Measurements from ENCODE around the gene CEP85L.

CEP85L gene

DNA sequence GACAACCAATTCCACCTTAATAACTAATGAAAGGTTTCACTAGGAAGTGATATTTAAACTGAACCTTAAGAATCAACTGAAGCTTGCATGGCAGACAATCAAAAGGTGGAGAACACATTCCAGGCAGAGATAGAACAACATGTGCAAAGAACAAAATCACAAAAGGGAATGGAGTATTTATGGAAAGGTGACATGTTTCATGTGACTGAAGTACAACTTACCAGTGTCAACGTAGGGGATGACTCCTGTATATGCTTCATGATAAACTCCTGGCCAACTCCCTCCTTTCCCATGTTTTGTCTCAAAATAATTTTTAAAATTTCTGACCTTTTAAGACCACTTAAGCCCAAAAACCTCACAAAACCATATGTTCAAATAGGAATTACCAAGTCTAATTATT, 96.7 kb downstream of the CEP85L start:
- Histone ChIP-seq H4K8ac (ENCODE audit: low read depth, low read length) (no peak overlapping the region), H2BK12ac (ENCODE audit: low read length) (no peak overlapping the region)
- no CpG with 5 or more reads among the region's 1 CpG for WGBS (ENCODE audit: extremely low coverage, insufficient coverage, insufficient read length)

DNA sequence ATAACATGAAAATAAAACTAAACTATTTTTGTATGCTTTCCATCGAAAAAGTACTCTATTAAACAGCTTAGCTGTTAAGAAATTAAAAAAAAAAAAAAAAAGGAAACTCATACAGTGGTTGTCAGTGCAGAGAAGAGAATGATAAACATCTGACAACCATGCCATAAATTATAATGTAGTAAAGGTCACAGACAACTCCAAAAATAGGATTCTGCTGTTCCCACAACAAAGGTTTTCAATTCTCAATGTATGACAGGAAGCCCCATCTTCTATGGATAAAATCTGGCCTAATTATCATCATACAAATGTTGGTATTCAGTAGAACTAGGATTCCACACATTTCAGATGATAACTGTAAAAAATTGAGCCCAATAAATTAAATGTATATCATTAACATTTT, 98.3 kb downstream of the CEP85L start:
- Histone ChIP-seq H2AK5ac (ENCODE audit: low read length) (no peak overlapping the region), H3K9ac (ENCODE audit: low read length) (no peak overlapping the region), H3K27ac (ENCODE audit: low read depth, low read length) (no peak overlapping the region), H2BK5ac (ENCODE audit: low read depth, low read length, poor library complexity) (no peak overlapping the region), H3K36me3 (ENCODE audit: control insufficient read depth in 1 of 2, insufficient read depth in 2 of 2, low read length in 2 of 2) (peaks cover 0 to 3% of the 10 kb centered on the region in 2 experiments), H3K9me3 (ENCODE audit: insufficient read depth, low read depth, low read length) (no peaks in the 10 kb centered on the region), H3K27me3 (ENCODE audit: insufficient read depth, low read length) (no peaks in the 10 kb centered on the region), H3K4ac (ENCODE audit: low read depth, low read length) (no peak overlapping the region), H3K14ac (ENCODE audit: low read length) (no peak overlapping the region), H4K8ac (ENCODE audit: low read depth, low read length) (no peak overlapping the region), H2BK120ac (ENCODE audit: insufficient read depth, low read length, poor library complexity) (no peak overlapping the region), H2AFZ (ENCODE audit: insufficient read depth, low read length, poor library complexity) (no peak overlapping the region), H4K91ac (ENCODE audit: low read depth, low read length) (no peak overlapping the region), H4K12ac (ENCODE audit: low read depth, low read length) (no peak overlapping the region), H3K4me3 (ENCODE audit: low read depth, low read length) (no peak overlapping the region), H2BK12ac (ENCODE audit: low read length) (no peak overlapping the region), H3K79me1 (ENCODE audit: low read length) (no peaks in the 10 kb centered on the region), H3K23ac (ENCODE audit: low read length) (no peak overlapping the region), H3K4me1 (ENCODE audit: control insufficient read depth in 1 of 2, insufficient read depth in 2 of 2, low read length in 2 of 2) (no peaks in the 10 kb centered on the region), H3K18ac (ENCODE audit: low read length) (no peak overlapping the region), H3K79me2 (ENCODE audit: control insufficient read depth, insufficient read depth, low read length, poor library complexity) (no peaks in the 10 kb centered on the region), H3K4me2 (ENCODE audit: low read length) (no peak overlapping the region)
- WGBS (ENCODE audit: extremely low coverage, insufficient coverage, insufficient read length): no CpG with 5 or more reads among the region's 1 CpG
- DNase-seq: no peak

More for the DNA sequence above, 96.7 kb downstream of the CEP85L start:
- Histone ChIP-seq H3K36me3 (ENCODE audit: control insufficient read depth in 1 of 2, insufficient read depth in 2 of 2, low read length in 2 of 2) (peaks cover 0 to 3% of the 10 kb centered on the region in 2 experiments), H3K18ac (ENCODE audit: low read length) (no peak overlapping the region), H3K4me1 (ENCODE audit: control insufficient read depth in 1 of 2, insufficient read depth in 2 of 2, low read length in 2 of 2) (no peaks in the 10 kb centered on the region), H2BK120ac (ENCODE audit: insufficient read depth, low read length, poor library complexity) (no peak overlapping the region), H2AFZ (ENCODE audit: insufficient read depth, low read length, poor library complexity) (no peak overlapping the region), H3K27me3 (ENCODE audit: insufficient read depth, low read length) (no peaks in the 10 kb centered on the region), H4K91ac (ENCODE audit: low read depth, low read length) (no peak overlapping the region), H3K9ac (ENCODE audit: low read length) (no peak overlapping the region), H3K9me3 (ENCODE audit: insufficient read depth, low read depth, low read length) (no peaks in the 10 kb centered on the region), H2AK5ac (ENCODE audit: low read length) (no peak overlapping the region), H3K23ac (ENCODE audit: low read length) (no peak overlapping the region), H4K12ac (ENCODE audit: low read depth, low read length) (no peak overlapping the region), H3K27ac (ENCODE audit: low read depth, low read length) (no peak overlapping the region), H3K14ac (ENCODE audit: low read length) (no peak overlapping the region), H2BK5ac (ENCODE audit: low read depth, low read length, poor library complexity) (no peak overlapping the region), H3K79me1 (ENCODE audit: low read length) (no peaks in the 10 kb centered on the region), H3K4ac (ENCODE audit: low read depth, low read length) (no peak overlapping the region), H3K79me2 (ENCODE audit: control insufficient read depth, insufficient read depth, low read length, poor library complexity) (no peaks in the 10 kb centered on the region), H3K4me3 (ENCODE audit: low read depth, low read length) (no peak overlapping the region), H3K4me2 (ENCODE audit: low read length) (no peak overlapping the region)
- no peak for DNase-seq

DNA sequence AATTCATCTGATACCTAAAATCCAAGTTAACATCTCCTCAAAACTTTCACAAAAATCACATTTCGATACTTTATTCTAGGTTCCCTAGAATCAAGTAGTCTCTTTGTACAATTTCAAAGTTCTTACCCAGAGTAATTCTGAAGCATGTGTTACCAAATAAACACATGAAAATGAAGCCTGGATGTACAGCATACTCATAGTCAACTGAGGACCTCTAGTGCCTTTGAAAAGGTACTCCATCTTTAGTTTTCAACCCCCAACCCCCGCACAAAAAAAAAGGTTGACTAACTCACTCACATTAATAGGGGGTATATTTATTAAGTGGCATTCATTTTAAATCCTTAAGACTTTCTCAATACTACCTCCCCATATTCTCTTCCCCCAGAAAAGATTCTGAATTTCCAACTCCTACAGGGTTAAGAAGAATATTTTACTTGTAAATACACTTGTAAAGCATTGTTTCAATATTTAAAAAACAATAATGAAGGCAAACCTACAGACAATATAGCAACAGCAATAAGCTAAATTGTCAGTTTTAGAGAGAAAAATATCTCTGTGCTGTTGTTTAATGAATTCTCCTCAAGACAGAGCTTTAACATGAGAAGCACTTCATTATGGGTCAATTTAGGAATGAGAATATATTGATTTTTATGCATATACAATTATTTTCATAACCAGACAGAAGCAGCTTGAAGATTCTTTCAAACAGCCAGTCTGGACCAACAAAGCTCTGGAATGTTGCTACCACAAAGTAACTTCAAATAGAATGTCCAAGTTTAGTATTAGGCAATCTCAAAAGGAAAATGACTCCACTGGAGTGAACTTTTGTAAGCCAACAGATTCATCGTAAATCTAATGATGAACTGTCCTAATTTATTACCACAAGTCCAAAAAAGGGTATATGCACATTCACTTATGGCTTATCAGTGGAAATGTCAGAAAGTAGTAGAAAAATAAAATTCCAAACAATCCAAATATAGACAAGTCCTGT, 100.0 kb downstream of the CEP85L start:
- H3K79me1 ChIP-seq (ENCODE audit: low read length): no peaks in the 10 kb centered on the region
- H3K4ac ChIP-seq (ENCODE audit: low read depth, low read length): no peak overlapping the region
- H3K36me3 ChIP-seq (ENCODE audit: control insufficient read depth in 1 of 2, insufficient read depth in 2 of 2, low read length in 2 of 2): peaks cover 0 to 2% of the 10 kb centered on the region in 2 experiments
- H2BK12ac ChIP-seq (ENCODE audit: low read length): no peak overlapping the region
- no peak overlapping the region for H3K27ac ChIP-seq (ENCODE audit: low read depth, low read length)
- H3K4me2 ChIP-seq (ENCODE audit: low read length): no peak overlapping the region
- no peaks in the 10 kb centered on the region for H3K9me3 ChIP-seq (ENCODE audit: insufficient read depth, low read depth, low read length)
- no peak overlapping the region for H3K23ac ChIP-seq (ENCODE audit: low read length)
- H2BK120ac ChIP-seq (ENCODE audit: insufficient read depth, low read length, poor library complexity): no peak overlapping the region
- no peak overlapping the region for H2BK5ac ChIP-seq (ENCODE audit: low read depth, low read length, poor library complexity)
- no peak overlapping the region for H3K4me3 ChIP-seq (ENCODE audit: low read depth, low read length)
- peak; percentile 6 to 62 for DNase-seq
- no peak overlapping the region for H3K14ac ChIP-seq (ENCODE audit: low read length)
- 100% methylated on average over 1 of the region's 3 CpGs for WGBS (ENCODE audit: extremely low coverage, insufficient coverage, insufficient read length)
- H4K8ac ChIP-seq (ENCODE audit: low read depth, low read length): no peak overlapping the region
- H2AK5ac ChIP-seq (ENCODE audit: low read length): no peak overlapping the region
- H4K12ac ChIP-seq (ENCODE audit: low read depth, low read length): no peak overlapping the region
- H3K79me2 ChIP-seq (ENCODE audit: control insufficient read depth, insufficient read depth, low read length, poor library complexity): no peaks in the 10 kb centered on the region
- H3K4me1 ChIP-seq (ENCODE audit: control insufficient read depth in 1 of 2, insufficient read depth in 2 of 2, low read length in 2 of 2): no peaks in the 10 kb centered on the region
- no peak overlapping the region for H3K18ac ChIP-seq (ENCODE audit: low read length)
- H4K91ac ChIP-seq (ENCODE audit: low read depth, low read length): no peak overlapping the region
- no peaks in the 10 kb centered on the region for H3K27me3 ChIP-seq (ENCODE audit: insufficient read depth, low read length)
- no peak overlapping the region for H2AFZ ChIP-seq (ENCODE audit: insufficient read depth, low read length, poor library complexity)
- no peak overlapping the region for H3K9ac ChIP-seq (ENCODE audit: low read length)

DNA sequence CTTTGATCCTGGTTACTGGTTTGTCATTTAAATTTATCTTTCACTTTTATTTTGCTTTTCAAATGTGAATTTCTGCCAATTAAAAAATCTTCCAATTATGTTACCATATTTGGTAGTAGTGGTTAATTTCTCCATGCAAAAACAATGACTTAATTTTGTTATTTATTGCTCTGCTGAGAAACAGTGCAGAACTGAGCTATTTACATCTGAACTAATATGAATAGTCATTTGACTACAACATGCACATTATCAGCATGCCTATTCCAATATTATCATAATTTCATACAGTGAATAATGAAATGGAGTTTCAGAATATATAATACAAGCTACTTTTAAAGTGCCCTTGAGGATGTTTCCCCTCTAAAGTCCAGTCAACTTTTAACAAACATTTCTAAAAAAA, 102.8 kb downstream of the CEP85L start:
- no peaks in the 10 kb centered on the region for H3K36me3 ChIP-seq (ENCODE audit: control insufficient read depth in 1 of 2, insufficient read depth in 2 of 2, low read length in 2 of 2)

More for the DNA sequence above, 102.8 kb downstream of the CEP85L start:
- Histone ChIP-seq H3K4me2 (ENCODE audit: low read length) (no peak overlapping the region), H3K79me2 (ENCODE audit: control insufficient read depth, insufficient read depth, low read length, poor library complexity) (no peaks in the 10 kb centered on the region), H2BK12ac (ENCODE audit: low read length) (no peak overlapping the region), H3K4me1 (ENCODE audit: control insufficient read depth in 1 of 2, insufficient read depth in 2 of 2, low read length in 2 of 2) (no peaks in the 10 kb centered on the region), H3K23ac (ENCODE audit: low read length) (no peak overlapping the region), H3K14ac (ENCODE audit: low read length) (no peak overlapping the region), H3K27ac (ENCODE audit: low read depth, low read length) (no peak overlapping the region), H2BK120ac (ENCODE audit: insufficient read depth, low read length, poor library complexity) (no peak overlapping the region), H3K79me1 (ENCODE audit: low read length) (no peaks in the 10 kb centered on the region), H2AK5ac (ENCODE audit: low read length) (no peak overlapping the region), H2BK5ac (ENCODE audit: low read depth, low read length, poor library complexity) (no peak overlapping the region), H4K91ac (ENCODE audit: low read depth, low read length) (no peak overlapping the region), H4K8ac (ENCODE audit: low read depth, low read length) (no peak overlapping the region), H3K4ac (ENCODE audit: low read depth, low read length) (no peak overlapping the region), H4K12ac (ENCODE audit: low read depth, low read length) (no peak overlapping the region), H3K4me3 (ENCODE audit: low read depth, low read length) (no peak overlapping the region), H2AFZ (ENCODE audit: insufficient read depth, low read length, poor library complexity) (no peak overlapping the region), H3K9ac (ENCODE audit: low read length) (no peak overlapping the region), H3K27me3 (ENCODE audit: insufficient read depth, low read length) (no peaks in the 10 kb centered on the region), H3K18ac (ENCODE audit: low read length) (no peak overlapping the region), H3K9me3 (ENCODE audit: insufficient read depth, low read depth, low read length) (no peaks in the 10 kb centered on the region)
- no peak for DNase-seq
